ENCODE data around the gene TCEAL1. TPM values are rescaled to one million over a fixed set of nuclear protein-coding genes. Genes with fewer than 3 reads are reported as not detected.
"Not testable (repeated sequence)": the region's sequence is repeated elsewhere in the genome, so short reads cannot be mapped to it uniquely, and the experiment has no call there.

TCEAL1 gene
- total RNA-seq, 4 donors from 2014 or later: 109 to 160 (median 133) TPM

- H3K27me3 ChIP-seq: peaks cover 0 to 16% of the 10 kb centered on the region in 2 donors
- DNase-seq (ENCODE audit: low spot score in 2 of 2): no peak
- H3K4me1 ChIP-seq: peaks cover 0 to 5% (median 2%) of the 10 kb centered on the region in 4 donors
- no peaks in the 10 kb centered on the region for H3K9me3 ChIP-seq
- peaks cover 0 to 1% (median 0%) of the 10 kb centered on the region in 3 donors for H3K36me3 ChIP-seq
- H3K4me3 ChIP-seq: peak overlapping the region in 3 of 4 donors; percentile 45 to 70 (median 55)
- peak overlapping the region; percentile 82 to 96 (median 88) for H3K27ac ChIP-seq
- WGBS, 2 donors: 45 to 48% methylated on average over 4 of the region's 4 CpGs
- no peak for TF ChIP-seq POLR2A (IDR thresholded peaks at IDR 0.05)
- TF ChIP-seq CTCF (IDR thresholded peaks at IDR 0.05): no peak
- TF ChIP-seq EP300 (IDR thresholded peaks at IDR 0.05): no peak
Observed at GRCh38 chrX:103586659-103587058, 42.1 kb upstream of the TCEAL1 start.

GRCh38 chrX:103592295-103592694, 36.5 kb upstream of the TCEAL1 start:
- not testable (repeated sequence) for H3K9me3 ChIP-seq; DNase-seq (ENCODE audit: low spot score in 2 of 2); H3K4me1 ChIP-seq; H3K4me3 ChIP-seq; H3K27me3 ChIP-seq; H3K27ac ChIP-seq
- 92 to 100% methylated on average over 1 of the region's 1 CpG for WGBS, 2 donors
- peaks cover 0 to 18% (median 0%) of the 10 kb centered on the region in 3 donors for H3K36me3 ChIP-seq

GRCh38 chrX:103595202-103595601, 33.6 kb upstream of the TCEAL1 start:
- not testable (repeated sequence) for H3K4me3 ChIP-seq; H3K27me3 ChIP-seq; H3K27ac ChIP-seq; H3K4me1 ChIP-seq; DNase-seq (ENCODE audit: low spot score in 2 of 2); H3K9me3 ChIP-seq
- peaks cover 0 to 18% (median 0%) of the 10 kb centered on the region in 3 donors for H3K36me3 ChIP-seq
- 91 to 94% methylated on average over 6 of the region's 6 CpGs for WGBS, 2 donors

- peak within 1 kb of the TSS; percentile 83 to 97 (median 93) for H3K27ac ChIP-seq
- no peaks in the 10 kb centered on the region for H3K36me3 ChIP-seq
- TF ChIP-seq POLR2A (IDR thresholded peaks at IDR 0.05) (peak in 1 of 2 donors; percentile 52), EP300 (IDR thresholded peaks at IDR 0.05) (peak in 1 of 2 donors; percentile 54), CTCF (IDR thresholded peaks at IDR 0.05) (no peak)
- peak; percentile 31 for DNase-seq (ENCODE audit: low spot score in 2 of 2)
- H3K4me3 ChIP-seq: peak within 1 kb of the TSS; percentile 58 to 74 (median 68)
- peaks cover 0 to 13% of the 10 kb centered on the region in 2 donors for H3K27me3 ChIP-seq
- no peaks in the 10 kb centered on the region for H3K4me1 ChIP-seq
- WGBS, 2 donors: 21% methylated on average over 53 of the region's 59 CpGs; no CpG with 5 or more reads in 1 of the 2 donors
- H3K9me3 ChIP-seq: no peaks in the 10 kb centered on the region
Observed at GRCh38 chrX:103607364-103608305, 21.1 kb upstream of the TCEAL1 start, which contains the start of gene TCEAL3. Gene TCEAL3 (plus strand): TSS chrX:103607963. CDS start chrX:103609065, 1,102 bp downstream.

GRCh38 chrX:103608306-103608963, 20.3 kb upstream of the TCEAL1 start:
- Histone ChIP-seq H3K27ac (peak overlapping the region; percentile 83 to 97 (median 93)), H3K36me3 (no peaks in the 10 kb centered on the region), H3K9me3 (no peaks in the 10 kb centered on the region), H3K4me3 (peak overlapping the region; percentile 58 to 74 (median 68)), H3K4me1 (no peaks in the 10 kb centered on the region), H3K27me3 (peaks cover 0 to 9% of the 10 kb centered on the region in 2 donors)
- no peak for DNase-seq (ENCODE audit: low spot score in 2 of 2)
- TF ChIP-seq POLR2A (IDR thresholded peaks at IDR 0.05): no peak
- TF ChIP-seq EP300 (IDR thresholded peaks at IDR 0.05): no peak
- TF ChIP-seq CTCF (IDR thresholded peaks at IDR 0.05): no peak
- 32 to 40% methylated on average over 1 to 21 of the region's 21 CpGs for WGBS, 2 donors
